HEK293T (cell line): ENCODE data around the gene METAP1D.

Experiments used
- ARNT ChIP-seq: fragments of 450-650 bp; IDR thresholded peaks from 2 replicates; pipeline ENCODE4 v1.6.1; 2017; ENCODE audit warnings: mild to moderate bottlenecking
- FOXA1 ChIP-seq: fragments of 450-650 bp; IDR thresholded peaks from 2 replicates; pipeline ENCODE4 v1.6.1; 2016; ENCODE audit warnings: mild to moderate bottlenecking
- FOXM1 ChIP-seq: fragments of 450-650 bp; IDR thresholded peaks from 2 replicates; pipeline ENCODE4 v1.6.1; 2017; ENCODE audit warnings: mild to moderate bottlenecking, borderline replicate concordance
- LEF1 ChIP-seq: fragments of 450-650 bp; IDR thresholded peaks from 2 replicates; pipeline ENCODE4 v1.6.1; 2017; ENCODE audit warnings: mild to moderate bottlenecking, borderline replicate concordance
- NFRKB ChIP-seq: fragments of 450-650 bp; IDR thresholded peaks from 2 replicates; pipeline ENCODE4 v1.6.1; 2016; ENCODE audit warnings: mild to moderate bottlenecking, moderate library complexity
- SP1 ChIP-seq: fragments of 450-650 bp; IDR thresholded peaks from 2 replicates; pipeline ENCODE4 v1.6.1; 2017
- TARDBP ChIP-seq: fragments of 450-650 bp; IDR thresholded peaks from 2 replicates; pipeline ENCODE4 v1.6.1; 2016
- ZNF384 ChIP-seq: fragments of 450-650 bp; IDR thresholded peaks from 2 replicates; pipeline ENCODE4 v1.6.1; 2016

GRCh38 chr2:172109988-172110811, 110.4 kb downstream of the METAP1D start:
- TF ChIP-seq FOXM1 (no peak), ARNT (no peak), TARDBP (no peak), SP1 (no peak), ZNF384 (no peak), NFRKB (no peak), FOXA1 (no peak), LEF1 (no peak)
